ENCODE measurements around the gene PANK3. TPM values are rescaled to one million over a fixed set of nuclear protein-coding genes. Genes with fewer than 3 reads are reported as not detected.

Gene PANK3
- total and polyA plus RNA-seq, 2 experiments from 2014 or later, result 14.5 to 57.7 TPM

GRCh38 chr5:168613396-168613795, 34.2 kb upstream of the PANK3 start:
- Histone ChIP-seq H3K4me1 (ENCODE audit: low read depth) (no peaks in the 10 kb centered on the region), H3K4me3 (no peak overlapping the region), H3K27ac (no peak overlapping the region), H3K27me3 (no peaks in the 10 kb centered on the region), H3K36me3 (no peaks in the 10 kb centered on the region), H3K9me3 (ENCODE audit: low read depth) (no peaks in the 10 kb centered on the region)
- DNase-seq (ENCODE audit: low read depth in 1 of 2, low spot score in 1 of 2), result no peak
- TF ChIP-seq, protein P1, sequence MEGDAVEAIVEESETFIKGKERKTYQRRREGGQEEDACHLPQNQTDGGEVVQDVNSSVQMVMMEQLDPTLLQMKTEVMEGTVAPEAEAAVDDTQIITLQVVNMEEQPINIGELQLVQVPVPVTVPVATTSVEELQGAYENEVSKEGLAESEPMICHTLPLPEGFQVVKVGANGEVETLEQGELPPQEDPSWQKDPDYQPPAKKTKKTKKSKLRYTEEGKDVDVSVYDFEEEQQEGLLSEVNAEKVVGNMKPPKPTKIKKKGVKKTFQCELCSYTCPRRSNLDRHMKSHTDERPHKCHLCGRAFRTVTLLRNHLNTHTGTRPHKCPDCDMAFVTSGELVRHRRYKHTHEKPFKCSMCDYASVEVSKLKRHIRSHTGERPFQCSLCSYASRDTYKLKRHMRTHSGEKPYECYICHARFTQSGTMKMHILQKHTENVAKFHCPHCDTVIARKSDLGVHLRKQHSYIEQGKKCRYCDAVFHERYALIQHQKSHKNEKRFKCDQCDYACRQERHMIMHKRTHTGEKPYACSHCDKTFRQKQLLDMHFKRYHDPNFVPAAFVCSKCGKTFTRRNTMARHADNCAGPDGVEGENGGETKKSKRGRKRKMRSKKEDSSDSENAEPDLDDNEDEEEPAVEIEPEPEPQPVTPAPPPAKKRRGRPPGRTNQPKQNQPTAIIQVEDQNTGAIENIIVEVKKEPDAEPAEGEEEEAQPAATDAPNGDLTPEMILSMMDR (IDR thresholded peaks at IDR 0.05; ENCODE audit: low read depth, low read length), result no peak

DNA sequence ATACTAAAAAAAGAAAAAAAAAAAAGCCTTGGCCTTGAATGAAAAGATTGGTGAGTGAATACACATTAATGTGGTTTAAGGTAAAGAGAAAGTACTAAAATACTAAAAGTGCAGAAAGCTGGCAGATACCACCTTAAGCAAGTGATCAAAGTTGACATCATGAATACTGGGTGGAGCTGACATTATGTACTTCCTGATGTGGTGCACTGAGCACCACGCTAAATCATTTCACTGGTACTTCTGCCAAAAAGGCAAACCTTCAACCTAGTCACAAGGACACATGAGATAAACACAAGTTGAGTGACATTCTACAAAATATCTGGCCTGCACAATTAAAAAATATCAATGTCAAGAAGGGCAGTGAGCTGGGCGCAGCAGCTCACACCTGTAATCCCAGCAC, 33.8 kb upstream of the PANK3 start:
- TF ChIP-seq, protein P1 (IDR thresholded peaks at IDR 0.05; ENCODE audit: low read depth, low read length), result no peak
- Histone ChIP-seq H3K27me3 (no peaks in the 10 kb centered on the region), H3K27ac (no peak overlapping the region), H3K4me1 (ENCODE audit: low read depth) (no peaks in the 10 kb centered on the region), H3K36me3 (no peaks in the 10 kb centered on the region), H3K9me3 (ENCODE audit: low read depth) (no peaks in the 10 kb centered on the region), H3K4me3 (no peak overlapping the region)
- no peak for DNase-seq (ENCODE audit: low read depth in 1 of 2, low spot score in 1 of 2)

DNA sequence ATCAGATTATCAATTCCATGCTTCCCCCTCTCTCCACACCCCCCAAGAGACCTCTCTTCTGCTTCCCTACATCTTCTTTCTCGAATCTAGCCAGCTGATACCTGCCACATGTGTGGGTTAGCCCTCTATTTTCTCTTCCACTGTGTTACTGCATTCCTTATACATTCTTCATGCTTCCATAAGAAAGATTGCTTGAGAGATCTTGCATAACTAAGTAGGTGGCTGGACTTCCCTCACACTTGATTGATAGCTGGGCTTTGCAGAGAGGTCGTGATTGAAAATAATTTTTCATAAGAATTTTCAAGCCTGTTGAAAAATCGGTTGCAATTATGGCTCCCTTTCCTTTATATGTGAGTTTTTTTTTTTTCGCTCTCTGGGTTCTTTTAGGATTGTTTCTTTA, 33.0 kb upstream of the PANK3 start:
- no peak for DNase-seq (ENCODE audit: low read depth in 1 of 2, low spot score in 1 of 2)
- no peaks in the 10 kb centered on the region for H3K27me3 ChIP-seq
- H3K4me1 ChIP-seq (ENCODE audit: low read depth), result no peaks in the 10 kb centered on the region
- no peak overlapping the region for H3K27ac ChIP-seq
- H3K36me3 ChIP-seq, result no peaks in the 10 kb centered on the region
- no peak overlapping the region for H3K4me3 ChIP-seq
- H3K9me3 ChIP-seq (ENCODE audit: low read depth), result no peaks in the 10 kb centered on the region
- TF ChIP-seq, protein P1 (IDR thresholded peaks at IDR 0.05; ENCODE audit: low read depth, low read length), result no peak

GRCh38 chr5:168611165-168611564, 32.0 kb upstream of the PANK3 start:
- H3K36me3 ChIP-seq, result no peaks in the 10 kb centered on the region
- H3K4me1 ChIP-seq (ENCODE audit: low read depth), result no peaks in the 10 kb centered on the region
- no peaks in the 10 kb centered on the region for H3K27me3 ChIP-seq
- H3K9me3 ChIP-seq (ENCODE audit: low read depth), result no peaks in the 10 kb centered on the region
- no peak overlapping the region for H3K4me3 ChIP-seq
- H3K27ac ChIP-seq, result no peak overlapping the region
- TF ChIP-seq, protein P1 (IDR thresholded peaks at IDR 0.05; ENCODE audit: low read depth, low read length), result no peak
- DNase-seq (ENCODE audit: low read depth in 1 of 2, low spot score in 1 of 2), result peak in 1 of 2 donors; percentile 11

GRCh38 chr5:168609806-168610482, 30.8 kb upstream of the PANK3 start:
- no peak for DNase-seq (ENCODE audit: low read depth in 1 of 2, low spot score in 1 of 2)
- TF ChIP-seq, protein P1 (IDR thresholded peaks at IDR 0.05; ENCODE audit: low read depth, low read length), result no peak
- Histone ChIP-seq H3K36me3 (no peaks in the 10 kb centered on the region), H3K4me3 (no peak overlapping the region), H3K9me3 (ENCODE audit: low read depth) (no peaks in the 10 kb centered on the region), H3K27me3 (no peaks in the 10 kb centered on the region), H3K4me1 (ENCODE audit: low read depth) (no peaks in the 10 kb centered on the region), H3K27ac (no peak overlapping the region)

Measured in cardiac muscle cell (in vitro differentiated cells and primary cell).